ENCODE data around the gene TNFRSF1A.

GRCh38 chr12:6347367-6348338 lies 5.8 kb upstream of the TNFRSF1A start:
- no peak for TF ChIP-seq TEAD4 (IDR thresholded peaks at IDR 0.05; ENCODE audit: low read length)
- TF ChIP-seq TEAD4 (CRISPR knock-in tag; IDR thresholded peaks at IDR 0.05; ENCODE audit: borderline replicate concordance) = no peak
- TF ChIP-seq FOSL1 (tag; conservative IDR thresholded peaks at IDR 0.05) = no peak
- no peak for TF ChIP-seq FOXA3 (CRISPR knock-in tag; conservative IDR thresholded peaks at IDR 0.05 in 1 of 2, IDR thresholded peaks at IDR 0.05 in 1 of 2)
- TF ChIP-seq RCOR1 (IDR thresholded peaks at IDR 0.05; ENCODE audit: borderline replicate concordance in 1 of 2, low read depth in 2 of 2, low read length in 2 of 2) = no peak
- TF ChIP-seq POLR2A (conservative IDR thresholded peaks at IDR 0.05) = no peak
- no peak for TF ChIP-seq ZNF175 (CRISPR knock-in tag; IDR thresholded peaks at IDR 0.05; ENCODE audit: low read depth)
- TF ChIP-seq NFXL1 (CRISPR knock-in tag; IDR thresholded peaks at IDR 0.05) = no peak
- no peak for TF ChIP-seq SP1 (CRISPR knock-in tag; IDR thresholded peaks at IDR 0.05)

Measured in K562 (cell line).